ENCODE measurements around the gene GBF1.
"Not testable (repeated sequence)": the region's sequence is repeated elsewhere in the genome, so short reads cannot be mapped to it uniquely, and the experiment has no call there.

The GBF1 gene

GRCh38 chr10:102230861-102231356 lies 14.4 kb upstream of the GBF1 start:
- no peak for DNase-seq

- DNase-seq, result peak in 2 of 58 donors; percentile 8
These were observed 13.7 kb upstream of the GBF1 start for GRCh38 chr10:102231357-102232318.

- no peak for DNase-seq
These were observed 11.3 kb upstream of the GBF1 start for GRCh38 chr10:102233997-102234396.

GRCh38 chr10:102234888-102235597 lies 10.3 kb upstream of the GBF1 start:
- no peak for DNase-seq

- no peak for DNase-seq
These were observed 9.8 kb upstream of the GBF1 start for GRCh38 chr10:102235598-102235920.

- no peak for DNase-seq
These were observed 9.3 kb upstream of the GBF1 start for GRCh38 chr10:102236006-102236405.

- no peak for DNase-seq
These were observed 7.5 kb upstream of the GBF1 start for GRCh38 chr10:102237711-102238252.

- DNase-seq, result no peak
These were observed 4.8 kb upstream of the GBF1 start for GRCh38 chr10:102240467-102241031.

GRCh38 chr10:102241032-102241443 lies 4.3 kb upstream of the GBF1 start:
- no peak for DNase-seq

GRCh38 chr10:102241444-102242117 lies 3.8 kb upstream of the GBF1 start, which contains the start of gene PITX3:
PITX3 (minus strand) TSS chr10:102241512; CDS start chr10:102232080, 9,432 bp downstream.
- peak in 52 of 58 donors; percentile 9 to 82 (median 48) for DNase-seq

GRCh38 chr10:102242118-102242485 lies 3.2 kb upstream of the GBF1 start:
- DNase-seq, result no peak

- no peak for DNase-seq
These were observed 2.0 kb upstream of the GBF1 start for GRCh38 chr10:102243309-102243708.

- no peak for DNase-seq
These were observed 560 bp downstream of the GBF1 start for GRCh38 chr10:102245932-102246251.

GRCh38 chr10:102246261-102246660 lies 929 bp downstream of the GBF1 start:
- no peak for DNase-seq

- DNase-seq, result peak in 3 of 58 donors; percentile 0 to 6 (median 4)
These were observed 2.4 kb downstream of the GBF1 start for GRCh38 chr10:102247734-102248133.

GRCh38 chr10:102252508-102252907 lies 7.2 kb downstream of the GBF1 start:
- not testable (repeated sequence) for DNase-seq

- DNase-seq, result no peak
These were observed 9.1 kb downstream of the GBF1 start for GRCh38 chr10:102254426-102254825.

GRCh38 chr10:102255404-102255803 lies 10.1 kb downstream of the GBF1 start:
- DNase-seq, result no peak

GRCh38 chr10:102261196-102261595 lies 15.9 kb downstream of the GBF1 start:
- DNase-seq, result no peak

GRCh38 chr10:102261842-102262241 lies 16.5 kb downstream of the GBF1 start:
- no peak for DNase-seq

GRCh38 chr10:102262744-102263370 lies 17.5 kb downstream of the GBF1 start:
- DNase-seq, result no peak
